ENCODE data around the gene KCNMA1.
"Not testable (repeated sequence)": the region's sequence is repeated elsewhere in the genome, so short reads cannot be mapped to it uniquely, and the experiment has no call there.

KCNMA1 gene

GRCh38 chr10:77637532-77638320 is at the start of gene KCNMA1:
KCNMA1 (minus strand) TSS chr10:77637808.
- Histone ChIP-seq H3K9me3 (ENCODE audit: control insufficient read depth, low read depth, low read length) (no peaks in the 10 kb centered on the region), H3K36me3 (ENCODE audit: control insufficient read depth, low read depth, low read length) (no peaks in the 10 kb centered on the region), H3K27ac (ENCODE audit: low read length) (no peak within 1 kb of the TSS), H3K9ac (ENCODE audit: low read length) (no peak within 1 kb of the TSS), H3K4me3 (ENCODE audit: low read length) (peak within 1 kb of the TSS; percentile 70), H3K4me1 (ENCODE audit: control insufficient read depth, low read depth, low read length) (peaks cover 17% of the 10 kb centered on the region), H3K27me3 (ENCODE audit: control insufficient read depth, insufficient read depth, low read length) (peaks cover 76% of the 10 kb centered on the region)

GRCh38 chr10:77686650-77687417 is 49.2 kb upstream of the KCNMA1 start:
- no peaks in the 10 kb centered on the region for H3K36me3 ChIP-seq (ENCODE audit: control insufficient read depth, low read depth, low read length)
- H3K27ac ChIP-seq (ENCODE audit: low read length): no peak overlapping the region
- peaks cover 28% of the 10 kb centered on the region for H3K4me1 ChIP-seq (ENCODE audit: control insufficient read depth, low read depth, low read length)
- no peak overlapping the region for H3K4me3 ChIP-seq (ENCODE audit: low read length)
- no peaks in the 10 kb centered on the region for H3K27me3 ChIP-seq (ENCODE audit: control insufficient read depth, insufficient read depth, low read length)
- H3K9ac ChIP-seq (ENCODE audit: low read length): no peak overlapping the region
- H3K9me3 ChIP-seq (ENCODE audit: control insufficient read depth, low read depth, low read length): no peaks in the 10 kb centered on the region

- H3K9ac ChIP-seq (ENCODE audit: low read length): no peak overlapping the region
- no peak overlapping the region for H3K27ac ChIP-seq (ENCODE audit: low read length)
- no peaks in the 10 kb centered on the region for H3K36me3 ChIP-seq (ENCODE audit: control insufficient read depth, low read depth, low read length)
- no peak overlapping the region for H3K4me3 ChIP-seq (ENCODE audit: low read length)
- H3K27me3 ChIP-seq (ENCODE audit: control insufficient read depth, insufficient read depth, low read length): no peaks in the 10 kb centered on the region
- no peaks in the 10 kb centered on the region for H3K9me3 ChIP-seq (ENCODE audit: control insufficient read depth, low read depth, low read length)
- peaks cover 28% of the 10 kb centered on the region for H3K4me1 ChIP-seq (ENCODE audit: control insufficient read depth, low read depth, low read length)
Observed at GRCh38 chr10:77686096-77686495, 48.5 kb upstream of the KCNMA1 start.

GRCh38 chr10:77685432-77685831 is 47.8 kb upstream of the KCNMA1 start:
- no peaks in the 10 kb centered on the region for H3K27me3 ChIP-seq (ENCODE audit: control insufficient read depth, insufficient read depth, low read length)
- no peaks in the 10 kb centered on the region for H3K9me3 ChIP-seq (ENCODE audit: control insufficient read depth, low read depth, low read length)
- H3K27ac ChIP-seq (ENCODE audit: low read length): no peak overlapping the region
- no peaks in the 10 kb centered on the region for H3K36me3 ChIP-seq (ENCODE audit: control insufficient read depth, low read depth, low read length)
- H3K4me1 ChIP-seq (ENCODE audit: control insufficient read depth, low read depth, low read length): peaks cover 28% of the 10 kb centered on the region
- no peak overlapping the region for H3K4me3 ChIP-seq (ENCODE audit: low read length)
- no peak overlapping the region for H3K9ac ChIP-seq (ENCODE audit: low read length)

GRCh38 chr10:77683088-77683432 is 45.5 kb upstream of the KCNMA1 start:
- not testable (repeated sequence) for H3K4me3 ChIP-seq (ENCODE audit: low read length); H3K9ac ChIP-seq (ENCODE audit: low read length); H3K27ac ChIP-seq (ENCODE audit: low read length); H3K36me3 ChIP-seq (ENCODE audit: control insufficient read depth, low read depth, low read length); H3K27me3 ChIP-seq (ENCODE audit: control insufficient read depth, insufficient read depth, low read length); H3K9me3 ChIP-seq (ENCODE audit: control insufficient read depth, low read depth, low read length)
- peaks cover 28% of the 10 kb centered on the region for H3K4me1 ChIP-seq (ENCODE audit: control insufficient read depth, low read depth, low read length)

- Histone ChIP-seq H3K4me3 (ENCODE audit: low read length) (no peak overlapping the region), H3K36me3 (ENCODE audit: control insufficient read depth, low read depth, low read length) (no peaks in the 10 kb centered on the region), H3K4me1 (ENCODE audit: control insufficient read depth, low read depth, low read length) (peaks cover 28% of the 10 kb centered on the region), H3K9me3 (ENCODE audit: control insufficient read depth, low read depth, low read length) (no peaks in the 10 kb centered on the region), H3K9ac (ENCODE audit: low read length) (no peak overlapping the region), H3K27ac (ENCODE audit: low read length) (no peak overlapping the region), H3K27me3 (ENCODE audit: control insufficient read depth, insufficient read depth, low read length) (no peaks in the 10 kb centered on the region)
Observed at GRCh38 chr10:77682393-77683087, 44.9 kb upstream of the KCNMA1 start.

- H3K4me3 ChIP-seq (ENCODE audit: low read length): no peak overlapping the region
- peaks cover 26% of the 10 kb centered on the region for H3K4me1 ChIP-seq (ENCODE audit: control insufficient read depth, low read depth, low read length)
- no peak overlapping the region for H3K27ac ChIP-seq (ENCODE audit: low read length)
- H3K36me3 ChIP-seq (ENCODE audit: control insufficient read depth, low read depth, low read length): no peaks in the 10 kb centered on the region
- no peaks in the 10 kb centered on the region for H3K9me3 ChIP-seq (ENCODE audit: control insufficient read depth, low read depth, low read length)
- H3K9ac ChIP-seq (ENCODE audit: low read length): no peak overlapping the region
- no peaks in the 10 kb centered on the region for H3K27me3 ChIP-seq (ENCODE audit: control insufficient read depth, insufficient read depth, low read length)
Observed at GRCh38 chr10:77681839-77682238, 44.2 kb upstream of the KCNMA1 start.

- H3K4me3 ChIP-seq (ENCODE audit: low read length): no peak overlapping the region
- H3K9ac ChIP-seq (ENCODE audit: low read length): no peak overlapping the region
- H3K27ac ChIP-seq (ENCODE audit: low read length): no peak overlapping the region
- H3K27me3 ChIP-seq (ENCODE audit: control insufficient read depth, insufficient read depth, low read length): no peaks in the 10 kb centered on the region
- H3K9me3 ChIP-seq (ENCODE audit: control insufficient read depth, low read depth, low read length): no peaks in the 10 kb centered on the region
- H3K4me1 ChIP-seq (ENCODE audit: control insufficient read depth, low read depth, low read length): peaks cover 16% of the 10 kb centered on the region
- H3K36me3 ChIP-seq (ENCODE audit: control insufficient read depth, low read depth, low read length): no peaks in the 10 kb centered on the region
Observed at GRCh38 chr10:77680811-77681210, 43.2 kb upstream of the KCNMA1 start.

GRCh38 chr10:77680065-77680464 is 42.5 kb upstream of the KCNMA1 start:
- no peak overlapping the region for H3K4me3 ChIP-seq (ENCODE audit: low read length)
- no peaks in the 10 kb centered on the region for H3K9me3 ChIP-seq (ENCODE audit: control insufficient read depth, low read depth, low read length)
- H3K36me3 ChIP-seq (ENCODE audit: control insufficient read depth, low read depth, low read length): no peaks in the 10 kb centered on the region
- H3K27me3 ChIP-seq (ENCODE audit: control insufficient read depth, insufficient read depth, low read length): no peaks in the 10 kb centered on the region
- no peak overlapping the region for H3K9ac ChIP-seq (ENCODE audit: low read length)
- H3K27ac ChIP-seq (ENCODE audit: low read length): no peak overlapping the region
- peaks cover 8% of the 10 kb centered on the region for H3K4me1 ChIP-seq (ENCODE audit: control insufficient read depth, low read depth, low read length)

- H3K27ac ChIP-seq (ENCODE audit: low read length): no peak overlapping the region
- H3K9me3 ChIP-seq (ENCODE audit: control insufficient read depth, low read depth, low read length): no peaks in the 10 kb centered on the region
- peaks cover 7% of the 10 kb centered on the region for H3K4me1 ChIP-seq (ENCODE audit: control insufficient read depth, low read depth, low read length)
- H3K4me3 ChIP-seq (ENCODE audit: low read length): no peak overlapping the region
- H3K9ac ChIP-seq (ENCODE audit: low read length): no peak overlapping the region
- H3K27me3 ChIP-seq (ENCODE audit: control insufficient read depth, insufficient read depth, low read length): no peaks in the 10 kb centered on the region
- no peaks in the 10 kb centered on the region for H3K36me3 ChIP-seq (ENCODE audit: control insufficient read depth, low read depth, low read length)
Observed at GRCh38 chr10:77679217-77679616, 41.6 kb upstream of the KCNMA1 start.

GRCh38 chr10:77678146-77678545 is 40.5 kb upstream of the KCNMA1 start:
- Histone ChIP-seq H3K27me3 (ENCODE audit: control insufficient read depth, insufficient read depth, low read length) (no peaks in the 10 kb centered on the region), H3K9ac (ENCODE audit: low read length) (no peak overlapping the region)

More at GRCh38 chr10:77678146-77678545, 40.5 kb upstream of the KCNMA1 start:
- no peaks in the 10 kb centered on the region for H3K9me3 ChIP-seq (ENCODE audit: control insufficient read depth, low read depth, low read length)
- no peak overlapping the region for H3K27ac ChIP-seq (ENCODE audit: low read length)
- H3K4me1 ChIP-seq (ENCODE audit: control insufficient read depth, low read depth, low read length): peaks cover 7% of the 10 kb centered on the region
- H3K36me3 ChIP-seq (ENCODE audit: control insufficient read depth, low read depth, low read length): no peaks in the 10 kb centered on the region
- no peak overlapping the region for H3K4me3 ChIP-seq (ENCODE audit: low read length)

Measured in iPS-18a (cell line).